Karpas-422 (cell line): Measurements from ENCODE around the gene BCAS3. TPM values are rescaled to one million over a fixed set of nuclear protein-coding genes. Genes with fewer than 3 reads are reported as not detected.
"Not testable (repeated sequence)": the region's sequence is repeated elsewhere in the genome, so short reads cannot be mapped to it uniquely, and the experiment has no call there.

Experiments used
- DNase-seq: peaks from one replicate; pipeline ENCODE4 v3.0.0-alpha.2; 2015
- H2AFZ ChIP-seq: fragments of 200-600 bp; sonication (generic); 2 replicates; pipeline ENCODE4 v1.6.1; 2014; ENCODE audit warnings: antibody characterized with exemption, low read length, mixed read lengths
- H3K27ac ChIP-seq: fragments of 200-600 bp; sonication (generic); 2 replicates; pipeline ENCODE4 v1.5.1; 2014; ENCODE audit warnings: mild to moderate bottlenecking, low read length, moderate library complexity
- H3K27me3 ChIP-seq: fragments of 200-600 bp; sonication (generic); 2 replicates; pipeline ENCODE4 v1.6.1; 2014; ENCODE audit warnings: low read length, mixed read lengths
- H3K36me3 ChIP-seq: fragments of 200-600 bp; sonication (generic); 2 replicates; pipeline ENCODE4 v1.6.1; 2014; ENCODE audit warnings: low read length, mixed read lengths; ENCODE audit not compliant: insufficient read depth
- H3K4me1 ChIP-seq: fragments of 200-600 bp; sonication (generic); 2 replicates; pipeline ENCODE4 v1.6.1; 2014; ENCODE audit warnings: mild to moderate bottlenecking, low read length, mixed read lengths
- H3K4me2 ChIP-seq: fragments of 200-600 bp; sonication (generic); 2 replicates; pipeline ENCODE4 v1.6.1; 2014; ENCODE audit warnings: low read length, low read depth, mild to moderate bottlenecking; ENCODE audit not compliant: poor library complexity, severe bottlenecking
- H3K4me3 ChIP-seq: fragments of 200-600 bp; sonication (generic); 2 replicates; pipeline ENCODE4 v1.5.1; 2014; ENCODE audit warnings: mild to moderate bottlenecking, antibody characterized with exemption, low read length, mixed read lengths
- H3K79me2 ChIP-seq: fragments of 200-600 bp; sonication (generic); 2 replicates; pipeline ENCODE4 v1.6.1; 2014; ENCODE audit warnings: mild to moderate bottlenecking, low read length, mixed read lengths
- H3K9ac ChIP-seq: fragments of 200-600 bp; sonication (generic); 2 replicates; pipeline ENCODE4 v1.6.0; 2014; ENCODE audit warnings: low read length
- H3K9me2 ChIP-seq: fragments of 200-600 bp; sonication (generic), shearing (Covaris generic); replicated peaks from 2 replicates; pipeline ENCODE4 v1.6.0; 2014; ENCODE audit warnings: mild to moderate bottlenecking, low read length, moderate library complexity; ENCODE audit not compliant: insufficient read depth
- H3K9me3 ChIP-seq: fragments of 300-700, 200-600 bp; sonication (generic); 2 replicates; pipeline ENCODE4 v1.6.1; 2014; ENCODE audit warnings: low read length, mixed read lengths
- H4K20me1 ChIP-seq: fragments of 200-600 bp; sonication (generic); 2 replicates; pipeline ENCODE4 v1.6.1; 2014; ENCODE audit warnings: mild to moderate bottlenecking, antibody characterized with exemption, low read length, low read depth; ENCODE audit not compliant: insufficient read depth
- total RNA-seq: library from RNA; depleted of rRNA; stranded (reverse); fragments of >200 nt; shearing (Covaris generic); gene quantifications from 2 replicates; pipeline ENCODE4 v1.2.3, GENCODE V29; 2014; ENCODE audit warnings: low replicate concordance

BCAS3 gene
- total RNA-seq, 1 experiment from 2014 or later: 42.6 TPM

- H3K4me1 ChIP-seq: no peaks in the 10 kb centered on the region
- no peak overlapping the region for H3K4me2 ChIP-seq
- no peaks in the 10 kb centered on the region for H3K27me3 ChIP-seq
- no peaks in the 10 kb centered on the region for H3K9me2 ChIP-seq
- H2AFZ ChIP-seq: no peak overlapping the region
- no peaks in the 10 kb centered on the region for H4K20me1 ChIP-seq
- H3K79me2 ChIP-seq: no peaks in the 10 kb centered on the region
- H3K27ac ChIP-seq: no peak overlapping the region
- no peak overlapping the region for H3K9ac ChIP-seq
- no peaks in the 10 kb centered on the region for H3K36me3 ChIP-seq
- H3K9me3 ChIP-seq: no peaks in the 10 kb centered on the region
- DNase-seq: no peak
- no peak overlapping the region for H3K4me3 ChIP-seq
Observed at GRCh38 chr17:61423967-61424649, 746.5 kb downstream of the BCAS3 start.

GRCh38 chr17:61425682-61426481 lies 748.2 kb downstream of the BCAS3 start:
- no peaks in the 10 kb centered on the region for H3K9me3 ChIP-seq
- no peaks in the 10 kb centered on the region for H3K36me3 ChIP-seq
- no peaks in the 10 kb centered on the region for H3K4me1 ChIP-seq
- no peak overlapping the region for H3K4me3 ChIP-seq
- no peak overlapping the region for H3K9ac ChIP-seq
- no peaks in the 10 kb centered on the region for H3K79me2 ChIP-seq
- no peak overlapping the region for H3K4me2 ChIP-seq
- H4K20me1 ChIP-seq: no peaks in the 10 kb centered on the region
- DNase-seq: peak; percentile 56
- H2AFZ ChIP-seq: no peak overlapping the region
- H3K27ac ChIP-seq: no peak overlapping the region
- no peaks in the 10 kb centered on the region for H3K9me2 ChIP-seq
- H3K27me3 ChIP-seq: no peaks in the 10 kb centered on the region

DNA sequence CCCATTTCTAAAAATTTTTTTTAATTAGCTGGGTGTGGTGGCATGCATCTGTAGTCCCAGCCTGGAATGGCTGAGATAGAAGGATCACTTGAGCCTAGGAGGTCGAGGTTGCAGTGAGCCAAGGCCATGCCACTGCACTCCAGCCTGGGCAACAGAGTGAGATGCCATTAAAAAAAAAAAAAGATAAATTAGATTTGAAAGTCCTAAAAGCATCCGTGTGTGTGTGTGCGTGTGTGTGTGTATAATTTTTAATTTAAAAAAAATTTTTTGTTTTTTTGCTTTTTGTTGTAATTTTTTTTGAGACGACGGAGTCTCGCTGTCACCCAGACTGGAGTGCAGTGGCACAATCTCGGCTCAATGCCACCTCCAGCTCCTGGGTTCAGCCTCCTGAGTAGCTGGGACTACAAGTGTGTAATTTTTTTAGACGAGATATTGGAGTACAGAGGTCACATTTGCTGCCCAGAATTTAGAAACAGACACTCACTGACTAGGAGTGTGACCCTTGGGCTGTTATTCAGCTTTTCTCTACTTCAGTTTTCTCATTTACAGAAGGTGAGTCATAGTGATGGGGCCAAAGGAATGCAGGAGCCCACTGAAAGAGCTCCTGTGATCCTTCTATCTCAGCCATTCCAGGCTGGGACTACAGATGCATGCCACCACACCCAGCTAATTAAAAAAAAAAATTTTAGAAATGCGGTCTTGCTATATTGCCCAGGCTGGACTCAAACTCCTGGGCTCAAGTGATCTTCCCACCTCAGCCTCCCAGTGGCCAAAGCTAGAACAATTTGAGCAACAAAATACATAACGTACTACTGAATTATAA lies 749.0 kb downstream of the BCAS3 start:
- no peaks in the 10 kb centered on the region for H3K4me1 ChIP-seq
- H3K27me3 ChIP-seq: no peaks in the 10 kb centered on the region
- no peak overlapping the region for H2AFZ ChIP-seq
- H3K9ac ChIP-seq: no peak overlapping the region
- DNase-seq: no peak
- no peaks in the 10 kb centered on the region for H3K9me3 ChIP-seq
- no peaks in the 10 kb centered on the region for H3K9me2 ChIP-seq
- H3K27ac ChIP-seq: no peak overlapping the region
- no peaks in the 10 kb centered on the region for H4K20me1 ChIP-seq
- H3K4me3 ChIP-seq: no peak overlapping the region
- no peaks in the 10 kb centered on the region for H3K79me2 ChIP-seq
- H3K36me3 ChIP-seq: no peaks in the 10 kb centered on the region
- H3K4me2 ChIP-seq: no peak overlapping the region

DNA sequence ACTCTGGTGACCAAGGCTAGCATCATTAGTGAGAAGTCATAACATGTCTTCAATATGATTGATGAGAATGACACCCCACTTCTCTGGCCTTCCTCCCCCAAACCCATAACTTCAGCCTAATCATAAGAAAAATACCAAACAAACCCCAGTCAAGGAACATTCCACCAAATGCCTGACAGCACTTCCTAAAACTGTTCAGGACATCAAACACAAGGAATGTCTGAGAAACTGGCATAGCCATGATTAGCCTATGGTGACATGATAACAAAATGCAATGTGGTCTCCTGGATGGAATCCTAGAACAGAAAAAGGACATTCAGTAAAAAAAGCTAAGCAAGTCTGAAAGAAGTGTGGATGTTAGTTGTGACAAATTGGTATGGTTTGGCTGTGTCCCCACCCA lies 749.9 kb downstream of the BCAS3 start:
- Histone ChIP-seq H3K79me2 (no peaks in the 10 kb centered on the region), H2AFZ (no peak overlapping the region), H3K4me1 (no peaks in the 10 kb centered on the region), H3K4me3 (no peak overlapping the region), H3K4me2 (no peak overlapping the region), H3K27ac (no peak overlapping the region), H3K36me3 (no peaks in the 10 kb centered on the region), H3K9me2 (no peaks in the 10 kb centered on the region), H3K27me3 (no peaks in the 10 kb centered on the region), H4K20me1 (no peaks in the 10 kb centered on the region), H3K9me3 (no peaks in the 10 kb centered on the region), H3K9ac (no peak overlapping the region)
- DNase-seq: no peak

DNA sequence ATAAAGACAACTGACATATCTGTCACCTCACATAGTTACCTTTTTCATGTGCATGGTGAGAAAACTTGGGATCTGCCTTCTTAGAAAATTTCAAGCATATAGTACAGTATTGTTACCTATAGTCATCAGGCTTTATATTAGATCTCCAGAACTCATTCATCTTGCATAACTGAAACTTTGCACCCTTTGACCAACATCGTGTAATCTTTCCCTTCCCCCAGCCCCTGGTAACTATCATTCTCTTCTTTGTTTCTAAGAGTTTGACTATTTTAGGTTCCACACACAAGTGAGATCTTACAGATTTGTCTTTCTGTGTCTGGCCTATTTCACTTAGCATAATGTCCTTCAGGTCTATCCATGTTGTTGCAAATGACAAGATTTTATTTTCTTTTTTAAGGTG lies 751.6 kb downstream of the BCAS3 start:
- H3K4me1 ChIP-seq: no peaks in the 10 kb centered on the region
- no peak overlapping the region for H2AFZ ChIP-seq
- no peaks in the 10 kb centered on the region for H3K36me3 ChIP-seq
- H3K9me3 ChIP-seq: no peaks in the 10 kb centered on the region
- H3K79me2 ChIP-seq: no peaks in the 10 kb centered on the region
- no peak overlapping the region for H3K27ac ChIP-seq
- no peaks in the 10 kb centered on the region for H3K27me3 ChIP-seq
- no peak overlapping the region for H3K9ac ChIP-seq
- no peak overlapping the region for H3K4me2 ChIP-seq
- DNase-seq: no peak
- no peak overlapping the region for H3K4me3 ChIP-seq
- H4K20me1 ChIP-seq: no peaks in the 10 kb centered on the region
- no peaks in the 10 kb centered on the region for H3K9me2 ChIP-seq

DNA sequence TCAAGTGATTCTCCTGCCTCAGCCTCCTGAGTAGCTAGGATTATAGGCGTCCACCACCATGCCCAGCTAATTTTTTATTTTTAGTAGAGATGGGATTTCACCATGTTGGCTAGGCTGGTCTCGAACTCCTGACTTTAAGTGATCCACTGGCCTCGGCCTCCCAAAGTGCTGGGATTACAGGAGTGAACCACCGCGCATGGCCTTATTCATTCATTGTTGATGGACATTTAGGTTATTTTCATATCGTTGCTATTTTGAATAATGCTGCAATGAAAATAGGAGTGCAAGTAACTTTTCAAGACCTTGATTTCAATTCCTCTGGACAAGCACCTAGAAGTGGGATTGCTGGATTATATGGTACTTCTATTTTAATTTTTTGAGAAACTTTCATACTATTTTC lies 752.2 kb downstream of the BCAS3 start:
- DNase-seq, H3K79me2 ChIP-seq, H4K20me1 ChIP-seq, H3K4me1 ChIP-seq, H3K4me3 ChIP-seq, H2AFZ ChIP-seq, H3K9me3 ChIP-seq, H3K36me3 ChIP-seq, H3K9ac ChIP-seq, H3K27me3 ChIP-seq, H3K4me2 ChIP-seq, H3K9me2 ChIP-seq, H3K27ac ChIP-seq: not testable (repeated sequence)

DNA sequence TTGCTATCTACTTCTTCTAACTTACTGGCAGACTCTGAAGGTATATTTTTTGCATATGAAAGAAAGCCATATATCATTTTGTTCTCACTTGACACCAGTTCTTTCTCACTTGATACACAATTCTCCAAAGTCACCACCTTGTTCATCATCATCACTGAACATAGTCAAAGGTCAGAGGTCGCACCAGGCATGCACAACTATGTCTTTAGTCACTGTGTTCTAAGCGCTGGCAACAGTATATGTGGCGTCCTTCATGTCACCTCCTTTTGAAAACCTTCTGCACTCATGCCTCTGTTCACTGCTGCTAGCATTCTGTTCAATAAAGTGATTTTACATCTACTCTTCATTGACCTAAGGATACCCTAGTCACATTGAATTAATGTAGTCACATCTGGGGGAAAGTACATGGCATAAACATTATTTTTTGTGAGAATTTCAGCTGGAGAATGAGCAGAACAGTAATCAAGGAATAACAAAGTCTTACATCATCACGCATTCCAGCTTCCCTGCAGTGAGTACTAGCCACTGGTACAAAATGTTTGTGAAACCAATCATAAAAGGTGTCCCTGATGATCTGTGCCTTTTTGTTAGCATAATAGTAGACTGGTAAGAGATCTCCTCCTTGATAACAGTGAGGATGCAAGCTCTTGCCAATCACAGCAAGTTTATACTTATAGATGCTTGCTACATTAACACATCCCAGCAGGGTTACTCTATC lies 754.1 kb downstream of the BCAS3 start:
- no peaks in the 10 kb centered on the region for H3K36me3 ChIP-seq
- H3K4me1 ChIP-seq: no peaks in the 10 kb centered on the region
- H4K20me1 ChIP-seq: no peaks in the 10 kb centered on the region
- no peak overlapping the region for H3K4me3 ChIP-seq
- no peak overlapping the region for H3K4me2 ChIP-seq
- H3K79me2 ChIP-seq: no peaks in the 10 kb centered on the region
- no peak overlapping the region for H2AFZ ChIP-seq
- no peak overlapping the region for H3K9ac ChIP-seq
- no peaks in the 10 kb centered on the region for H3K9me2 ChIP-seq
- H3K9me3 ChIP-seq: peaks cover 3% of the 10 kb centered on the region; the same call in 1 of the 2 replicates
- H3K27ac ChIP-seq: no peak overlapping the region
- H3K27me3 ChIP-seq: 0 out of 2 replicates have a peak, but pooled peaks cover 5% of the 10 kb centered on the region
- DNase-seq: no peak
